ENCODE data around the gene SLC15A3.

GRCh38 chr11:60924906-60925853 is 26.8 kb downstream of the SLC15A3 start:
- TF ChIP-seq CTCF (IDR thresholded peaks at IDR 0.05; ENCODE audit: borderline replicate concordance, extremely low read depth, low read length, poor library complexity, severe bottlenecking) (no peak), EZH2 (IDR thresholded peaks at IDR 0.05; ENCODE audit: borderline replicate concordance, low read depth, low read length, severe bottlenecking) (no peak)

Data from DND-41 (cell line).